ENCODE results near the gene RNF13.
"Not testable (repeated sequence)": the region's sequence is repeated elsewhere in the genome, so short reads cannot be mapped to it uniquely, and the experiment has no call there.

Gene RNF13

GRCh38 chr3:149801195-149801594, 11.8 kb upstream of the RNF13 start:
- DNase-seq (ENCODE audit: low read depth in 2 of 2) = no peak

GRCh38 chr3:149801639-149802038, 11.4 kb upstream of the RNF13 start:
- DNase-seq (ENCODE audit: low read depth in 2 of 2) = no peak

- no peak for DNase-seq (ENCODE audit: low read depth in 2 of 2)
Observed at GRCh38 chr3:149806171-149806778, 6.7 kb upstream of the RNF13 start.

DNA sequence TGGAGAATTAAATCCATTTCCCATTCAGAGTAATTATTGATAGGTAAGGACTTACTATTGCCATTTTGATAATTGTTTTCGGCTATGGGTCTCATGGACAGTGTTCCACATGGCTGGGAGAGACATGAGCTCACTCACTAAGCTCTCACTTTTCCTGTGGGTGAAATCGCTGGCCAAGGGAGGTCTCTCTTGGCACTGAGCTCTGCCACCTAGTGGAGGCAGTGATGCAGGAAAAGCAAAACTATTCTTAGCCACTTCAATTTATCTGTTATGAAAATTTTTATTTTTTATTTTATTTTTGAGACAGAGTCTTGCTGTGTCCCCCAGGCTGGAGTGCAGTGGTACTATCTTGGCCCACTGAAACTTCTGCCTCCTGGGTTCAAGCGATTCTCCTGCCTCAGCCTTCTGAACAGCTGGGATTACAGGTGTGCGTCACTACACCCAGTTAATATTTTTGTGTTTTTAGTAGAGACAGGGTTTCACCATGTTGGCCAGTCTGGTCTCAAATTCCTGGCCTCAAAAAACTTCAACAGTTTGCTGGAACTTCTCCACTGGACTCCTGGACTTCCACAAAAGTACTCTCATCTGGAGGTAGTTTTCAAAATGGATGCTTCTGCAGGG, 4.7 kb upstream of the RNF13 start:
- DNase-seq (ENCODE audit: low read depth in 2 of 2) = peak in 1 of 2 experiments; percentile 49

- no peak for DNase-seq (ENCODE audit: low read depth in 2 of 2)
Observed at GRCh38 chr3:149809699-149810098, 3.3 kb upstream of the RNF13 start.

DNA sequence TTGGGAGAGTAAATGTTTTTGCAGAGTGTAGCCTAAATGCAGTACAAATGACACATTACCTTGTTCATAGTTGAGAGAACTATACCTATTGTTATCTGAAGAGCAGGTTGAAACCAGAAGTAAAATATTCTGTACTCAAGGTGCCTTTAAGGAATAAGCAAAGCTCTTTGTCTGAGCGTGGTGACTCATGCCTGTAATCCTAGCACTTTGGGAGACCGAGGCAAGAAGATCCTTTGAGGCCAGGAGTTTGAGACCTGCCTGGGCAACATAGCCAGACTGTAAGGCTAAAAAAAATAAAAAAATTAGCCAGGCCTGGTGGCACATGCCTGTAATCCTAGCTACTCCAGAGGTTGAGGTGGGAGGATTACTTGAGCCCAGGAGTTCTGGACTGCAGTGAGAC, 2.2 kb upstream of the RNF13 start:
- no peak for DNase-seq (ENCODE audit: low read depth in 2 of 2)

DNA sequence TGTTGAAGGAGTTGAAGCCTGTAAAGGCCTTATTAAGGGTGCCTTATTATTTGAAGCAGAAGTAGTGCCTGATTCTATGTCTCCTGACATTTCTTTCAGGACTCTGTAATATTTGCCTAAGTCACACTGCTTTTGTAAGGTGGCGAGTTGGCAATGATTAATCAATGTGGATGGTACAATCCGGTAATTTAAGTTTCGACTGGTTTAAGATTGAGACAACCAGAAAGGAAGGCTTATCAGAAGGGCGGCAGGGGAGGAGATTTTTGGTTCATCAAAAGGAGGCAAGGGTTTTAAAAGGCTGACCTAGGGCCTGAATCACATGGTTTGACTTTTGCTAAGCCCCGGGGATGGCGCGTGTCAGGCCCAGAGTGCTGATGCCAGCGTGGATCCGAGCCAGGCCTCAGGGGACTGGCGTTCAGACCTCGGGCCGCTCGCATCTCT, 830 bp upstream of the RNF13 start:
- DNase-seq (ENCODE audit: low read depth in 2 of 2) = no peak

GRCh38 chr3:149813367-149814281, 609 bp downstream of the RNF13 start:
- DNase-seq (ENCODE audit: low read depth in 2 of 2) = no peak

GRCh38 chr3:149815321-149815720, 2.3 kb downstream of the RNF13 start:
- no peak for DNase-seq (ENCODE audit: low read depth in 2 of 2)

DNA sequence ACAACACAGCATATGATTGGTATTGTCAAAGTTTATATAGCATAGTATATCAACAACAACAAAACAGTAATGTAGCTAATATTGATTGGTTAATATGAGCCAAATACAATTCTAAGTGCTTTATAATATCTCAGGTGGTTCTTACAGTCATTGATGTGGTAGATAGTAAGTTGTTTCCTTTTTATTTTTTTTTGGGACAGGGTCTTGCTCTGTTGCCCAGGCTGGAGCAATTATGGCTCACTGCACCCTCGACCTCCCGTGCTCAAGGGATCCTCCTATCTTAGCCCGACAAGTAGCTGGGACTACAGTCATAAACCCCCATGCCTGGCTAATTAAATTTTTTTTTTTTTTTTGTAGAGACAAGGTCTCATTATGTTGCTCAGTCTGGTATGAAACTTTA, 2.7 kb downstream of the RNF13 start:
- DNase-seq (ENCODE audit: low read depth in 2 of 2) = no peak

- DNase-seq (ENCODE audit: low read depth in 2 of 2) = no peak
Observed at GRCh38 chr3:149816311-149816710, 3.3 kb downstream of the RNF13 start.

- DNase-seq (ENCODE audit: low read depth in 2 of 2) = no peak
Observed at GRCh38 chr3:149816986-149817385, 4.0 kb downstream of the RNF13 start.

GRCh38 chr3:149819432-149819831, 6.4 kb downstream of the RNF13 start:
- no peak for DNase-seq (ENCODE audit: low read depth in 2 of 2)

DNA sequence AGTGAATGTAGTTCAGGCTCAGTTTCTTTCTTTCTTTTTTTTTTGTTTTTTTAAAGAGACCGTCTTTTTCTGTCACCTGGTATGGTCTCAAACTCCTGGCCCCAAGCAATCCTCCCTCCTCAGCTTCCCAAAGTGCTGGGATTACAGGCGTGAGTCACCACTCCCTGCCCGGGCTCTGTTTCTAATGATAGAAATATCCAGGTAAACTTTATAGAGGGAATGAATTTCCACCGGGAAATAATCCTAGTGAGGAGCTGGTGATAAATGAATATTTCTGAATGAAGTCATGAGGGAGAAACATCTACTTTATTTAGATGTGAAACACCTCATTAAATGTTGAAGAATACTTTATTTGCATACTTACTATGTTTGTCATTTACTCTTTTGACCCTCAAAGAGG, 7.2 kb downstream of the RNF13 start:
- no peak for DNase-seq (ENCODE audit: low read depth in 2 of 2)

- DNase-seq (ENCODE audit: low read depth in 2 of 2) = no peak
Observed at GRCh38 chr3:149826636-149827035, 13.6 kb downstream of the RNF13 start.

DNA sequence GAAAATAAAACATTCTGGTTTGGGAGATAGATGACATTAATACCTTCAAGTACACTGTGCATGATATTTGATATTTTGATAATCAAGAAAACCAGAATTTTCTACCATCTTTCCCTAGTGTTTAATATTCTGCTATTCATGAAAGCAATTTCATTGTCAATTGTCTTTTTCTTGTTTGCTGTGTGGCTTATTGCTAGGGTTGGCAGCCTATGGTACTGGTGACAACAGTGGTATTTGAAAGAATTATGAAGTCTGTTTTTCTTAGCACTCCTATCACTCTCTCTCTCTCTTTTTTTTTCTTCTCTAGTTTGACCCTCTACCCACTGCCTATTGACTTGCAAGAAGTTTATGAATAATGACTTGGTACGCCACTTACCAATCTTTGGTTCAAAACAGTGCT, 15.4 kb downstream of the RNF13 start:
- DNase-seq (ENCODE audit: low read depth in 2 of 2) = no peak

- not testable (repeated sequence) for DNase-seq (ENCODE audit: low read depth in 2 of 2)
Observed at GRCh38 chr3:149829631-149830030, 16.6 kb downstream of the RNF13 start.

DNA sequence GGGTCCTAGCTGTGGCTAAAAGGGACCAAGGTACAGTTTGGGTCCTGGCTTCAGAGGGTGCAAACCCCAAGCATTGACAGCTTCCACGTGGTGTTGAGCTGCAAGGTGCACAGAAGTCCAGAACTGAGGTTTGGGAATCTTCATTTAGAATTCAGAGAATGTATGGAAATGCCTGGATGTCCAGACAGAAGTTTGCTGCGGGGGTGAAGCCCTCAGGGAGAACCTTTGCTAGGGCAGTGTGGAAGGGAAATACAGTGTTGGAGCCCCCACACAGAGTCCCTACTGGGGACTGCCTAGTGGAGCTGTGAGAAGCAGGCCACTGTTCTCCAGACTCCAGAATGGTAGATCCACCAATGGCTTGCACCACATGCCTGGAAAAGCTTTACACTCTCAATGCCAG, 17.9 kb downstream of the RNF13 start:
- no peak for DNase-seq (ENCODE audit: low read depth in 2 of 2)

GRCh38 chr3:149831321-149831720, 18.3 kb downstream of the RNF13 start:
- DNase-seq (ENCODE audit: low read depth in 2 of 2) = no peak

GRCh38 chr3:149832086-149832485, 19.1 kb downstream of the RNF13 start:
- no peak for DNase-seq (ENCODE audit: low read depth in 2 of 2)

DNA sequence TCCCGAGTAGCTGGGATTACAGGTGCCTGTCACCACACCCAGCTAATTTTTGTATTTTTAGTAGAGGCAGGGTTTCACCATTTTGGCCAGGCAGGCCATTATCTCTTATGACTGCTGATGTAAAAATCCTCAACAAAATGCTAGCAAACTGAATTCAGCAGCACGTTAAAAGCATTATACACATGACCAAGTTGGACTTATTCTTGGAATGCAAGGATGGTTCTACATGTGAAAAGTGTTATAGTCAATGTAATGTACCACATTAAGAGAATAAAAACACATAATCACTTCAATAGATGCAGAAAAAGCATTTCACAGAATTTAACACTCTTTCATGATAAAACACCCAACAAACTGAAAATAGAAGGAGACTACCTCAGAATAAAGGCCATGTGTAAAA, 20.2 kb downstream of the RNF13 start:
- DNase-seq (ENCODE audit: low read depth in 2 of 2) = no peak

GRCh38 chr3:149838491-149838890, 25.5 kb downstream of the RNF13 start:
- not testable (repeated sequence) for DNase-seq (ENCODE audit: low read depth in 2 of 2)

GRCh38 chr3:149839469-149839868, 26.5 kb downstream of the RNF13 start:
- DNase-seq (ENCODE audit: low read depth in 2 of 2) = not testable (repeated sequence)
